Germinal center (tissue), 1 donor: ENCODE measurements around the gene XYLT1.

Experiments used
- DNase-seq: peaks from one replicate; pipeline ENCODE4 v3.0.0; 2012; ENCODE audit warnings: mixed read lengths, low spot score

The XYLT1 gene

DNA sequence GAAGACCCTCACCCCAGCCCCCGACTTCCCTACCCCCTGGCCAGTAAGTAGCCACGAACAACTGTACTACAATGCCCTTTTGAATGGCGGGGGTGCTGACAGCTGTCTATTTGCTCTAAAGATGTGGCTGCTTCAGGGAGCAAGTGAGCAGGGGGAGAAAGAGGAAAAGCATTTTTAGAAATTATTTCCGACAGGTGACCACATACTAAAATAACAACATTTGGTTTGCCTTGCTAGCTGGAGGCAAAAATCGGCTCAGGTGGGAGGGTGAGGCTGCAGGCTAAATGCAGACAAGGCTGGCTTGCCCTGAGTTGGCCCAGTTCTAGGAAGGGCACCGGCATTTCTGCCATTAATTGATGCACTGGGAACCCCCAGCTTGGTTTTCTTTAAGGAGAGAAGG, 188.5 kb downstream of the XYLT1 start:
- peak; percentile 44 for DNase-seq

DNA sequence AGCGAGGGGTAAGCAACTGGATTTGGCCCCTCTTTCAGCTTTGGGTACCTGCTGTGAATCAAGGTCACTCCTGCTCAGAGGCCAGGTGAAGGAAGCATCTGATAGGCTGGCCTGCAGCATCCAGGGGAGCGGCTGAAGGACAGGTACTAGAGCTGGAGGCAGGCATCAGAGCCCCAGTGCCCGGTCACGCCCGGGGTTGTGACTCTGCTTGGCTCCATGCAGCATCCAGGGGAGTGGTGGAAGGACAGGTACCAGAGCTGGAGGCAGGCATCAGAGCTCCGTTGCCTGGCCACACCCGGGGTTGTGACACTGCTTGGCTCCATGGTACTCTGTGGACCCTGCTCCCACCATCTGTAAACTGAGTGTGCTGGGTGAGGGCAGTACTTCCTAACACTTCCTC, 189.7 kb downstream of the XYLT1 start:
- no peak for DNase-seq

DNA sequence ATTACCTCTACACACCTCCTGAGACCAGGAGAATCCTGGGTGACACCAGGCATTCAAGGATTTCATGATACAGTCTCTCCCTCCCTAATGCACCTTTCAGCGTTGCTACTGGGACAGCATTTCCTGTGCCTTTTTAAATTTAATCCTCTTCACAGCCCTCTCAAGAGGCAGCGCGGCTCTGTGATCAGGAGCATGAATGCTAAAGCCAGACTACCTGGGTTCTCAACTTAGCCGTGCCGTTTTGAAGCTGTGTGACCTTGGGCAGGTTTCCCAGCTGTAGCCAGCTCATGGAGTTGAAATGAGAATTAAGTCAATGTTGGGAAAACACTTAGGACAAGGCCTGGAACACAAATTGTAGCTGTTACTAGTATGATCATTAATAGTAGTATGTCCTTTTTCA, 191.8 kb downstream of the XYLT1 start:
- DNase-seq: no peak

DNA sequence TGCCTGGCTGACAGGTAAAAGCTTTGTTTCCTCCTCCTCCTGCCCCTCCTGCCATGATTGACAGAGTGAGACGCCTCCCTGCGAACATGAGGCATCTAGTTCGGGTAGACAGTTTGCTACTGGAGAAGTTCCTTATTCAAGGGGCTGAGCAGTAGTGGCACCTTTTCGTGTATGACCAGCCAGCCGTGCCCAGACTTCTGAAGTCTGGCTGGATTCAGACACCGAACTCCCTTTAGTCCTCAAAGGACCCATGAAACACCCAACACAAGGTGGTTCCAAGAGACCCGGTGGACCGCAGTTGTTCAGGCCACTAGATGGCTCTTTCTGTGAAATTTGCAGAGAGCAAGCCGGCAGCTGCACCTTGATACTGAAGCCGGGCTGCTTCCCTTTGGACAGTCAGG, 192.8 kb downstream of the XYLT1 start:
- DNase-seq: peak; percentile 44

DNA sequence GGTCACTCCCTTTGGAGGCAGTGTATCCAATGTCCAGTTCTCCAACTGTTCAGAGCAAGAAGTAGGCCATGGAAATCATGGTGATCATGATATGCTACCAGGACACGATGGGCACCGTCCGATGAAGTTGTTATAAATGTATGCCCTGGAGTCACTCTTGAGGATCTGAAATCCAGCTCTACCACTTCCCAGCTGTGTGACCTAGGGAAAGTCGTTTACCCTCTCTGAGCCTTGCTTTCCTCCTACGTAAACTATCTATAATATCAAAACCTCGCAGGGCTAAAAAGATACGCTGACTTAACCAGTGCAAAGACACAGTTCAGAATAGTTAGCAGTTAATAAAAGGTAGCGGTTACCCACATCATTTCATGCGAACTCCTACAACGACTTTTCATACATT, 194.2 kb downstream of the XYLT1 start:
- DNase-seq: no peak

DNA sequence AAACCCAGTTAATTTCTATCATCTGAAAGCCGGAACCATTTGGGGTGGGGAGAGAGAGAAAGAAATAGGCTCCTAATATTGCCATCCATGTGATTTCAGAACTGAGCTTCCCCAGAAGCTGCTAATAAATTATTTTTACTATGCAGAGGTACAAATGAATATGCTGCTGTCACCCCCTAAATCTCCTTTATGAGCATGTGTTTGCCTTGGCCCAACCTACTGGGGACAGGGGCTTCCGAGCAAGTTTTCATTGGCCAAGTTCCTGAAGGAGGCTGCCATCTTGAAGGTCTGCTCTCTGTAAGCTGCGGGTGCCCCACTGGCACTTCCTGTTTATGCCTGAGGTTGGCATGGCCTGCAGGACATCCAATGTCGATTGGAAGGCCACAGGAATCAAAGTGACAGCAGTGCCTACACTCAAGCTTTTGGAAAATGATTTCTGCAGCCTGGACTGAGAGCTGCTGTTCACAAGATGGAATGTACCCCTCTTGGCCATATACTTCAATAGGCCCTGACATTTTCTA, 194.7 kb downstream of the XYLT1 start:
- no peak for DNase-seq

DNA sequence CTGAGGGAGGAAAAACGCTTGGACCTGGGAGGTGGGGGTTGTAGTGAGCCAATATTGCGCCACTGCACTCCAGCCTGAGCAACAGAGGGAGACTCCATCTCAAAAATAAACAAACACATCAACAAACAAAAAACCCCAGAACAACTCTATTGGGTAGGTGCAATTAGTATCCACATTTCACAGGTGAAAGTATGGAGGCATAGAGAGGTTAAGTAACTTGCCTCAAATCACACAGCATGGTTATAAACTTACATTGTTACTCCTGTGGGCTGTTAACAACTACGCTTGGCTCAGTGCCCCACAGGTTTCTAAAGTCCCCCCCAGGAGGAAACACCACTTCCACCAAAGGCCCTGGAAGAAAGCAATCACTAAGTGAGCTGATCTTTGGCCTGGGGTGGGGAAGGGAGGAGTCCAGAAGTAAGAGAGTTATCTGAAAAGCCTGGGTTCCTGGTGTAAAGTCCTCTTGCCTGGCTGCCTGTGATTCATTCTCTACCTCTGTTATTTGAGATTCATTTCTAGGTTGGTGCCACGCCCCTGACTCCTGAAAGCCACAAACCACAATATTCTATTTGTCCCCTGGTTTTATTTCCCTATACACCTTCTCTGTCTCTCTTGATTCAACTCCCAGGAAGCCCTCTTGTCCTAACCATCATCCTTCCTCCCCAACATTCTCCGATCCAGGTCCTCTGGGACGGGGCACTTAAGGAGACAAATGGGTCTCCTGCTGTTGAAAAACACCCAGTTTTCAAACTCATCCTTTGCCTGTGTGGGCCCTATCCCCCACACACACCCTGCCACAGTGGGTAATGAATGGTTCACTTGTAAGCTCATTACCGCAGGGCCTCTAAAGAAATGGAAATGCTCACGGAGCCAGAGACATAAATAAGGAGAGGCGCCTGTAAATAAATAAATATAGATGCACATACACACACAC, 195.4 kb downstream of the XYLT1 start:
- no peak for DNase-seq

DNA sequence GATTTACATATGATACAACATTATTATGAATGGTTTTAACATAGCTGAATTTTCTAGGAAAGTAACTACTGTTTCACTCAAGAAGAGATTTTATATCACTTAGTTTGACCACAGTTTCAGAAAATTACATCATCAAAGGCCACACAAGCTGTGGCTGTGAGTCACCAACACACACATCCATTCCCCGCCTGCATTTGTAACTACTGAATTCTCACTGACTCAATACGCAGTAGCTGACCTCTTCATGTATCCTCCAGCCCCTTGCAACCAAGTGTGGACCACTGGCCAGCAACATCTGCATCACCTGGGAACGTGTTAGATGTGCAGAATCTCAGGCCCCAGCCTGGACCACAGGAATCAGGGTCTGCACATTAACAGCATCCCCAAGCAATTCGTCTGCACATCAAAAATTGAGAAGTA, 197.6 kb downstream of the XYLT1 start:
- DNase-seq: no peak

DNA sequence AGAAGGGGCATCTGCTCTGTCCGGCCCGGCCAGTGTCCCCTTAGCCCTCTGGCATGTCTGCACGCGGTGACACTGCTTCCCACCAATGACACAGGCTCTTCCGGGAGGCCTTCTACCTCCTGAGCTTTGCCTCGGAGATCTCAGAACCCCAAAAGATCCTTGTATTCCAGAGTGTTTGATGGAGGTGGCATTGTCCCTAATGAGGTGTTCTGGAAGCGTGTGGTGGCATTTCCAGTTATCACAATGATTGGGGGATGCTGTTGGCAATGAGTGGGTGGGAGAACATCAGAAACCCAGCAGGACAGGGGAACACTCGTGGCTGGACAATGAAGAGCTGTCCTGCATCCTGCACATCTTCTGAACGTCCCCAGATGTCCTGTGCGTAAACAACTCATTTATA, 198.0 kb downstream of the XYLT1 start:
- no peak for DNase-seq

DNA sequence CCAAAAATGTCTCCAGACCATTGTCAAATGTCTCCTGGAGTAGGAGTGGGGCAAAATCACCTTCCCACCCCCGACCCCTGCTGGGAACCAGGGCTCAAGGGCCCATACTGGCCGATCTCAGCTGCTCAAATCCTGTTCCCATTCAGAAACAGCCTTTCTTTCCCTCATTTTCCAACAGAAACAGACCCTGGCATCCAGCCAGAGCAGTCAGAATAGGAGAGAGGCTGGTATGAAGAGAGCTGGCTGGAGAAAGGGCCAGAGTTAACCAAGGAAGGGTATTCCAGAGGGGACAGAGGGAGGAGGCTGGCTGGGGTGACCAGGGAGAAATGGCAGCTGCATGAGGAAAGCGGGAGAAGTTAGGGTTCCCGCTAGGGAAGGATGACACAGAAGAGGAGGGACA, 199.1 kb downstream of the XYLT1 start:
- DNase-seq: no peak

DNA sequence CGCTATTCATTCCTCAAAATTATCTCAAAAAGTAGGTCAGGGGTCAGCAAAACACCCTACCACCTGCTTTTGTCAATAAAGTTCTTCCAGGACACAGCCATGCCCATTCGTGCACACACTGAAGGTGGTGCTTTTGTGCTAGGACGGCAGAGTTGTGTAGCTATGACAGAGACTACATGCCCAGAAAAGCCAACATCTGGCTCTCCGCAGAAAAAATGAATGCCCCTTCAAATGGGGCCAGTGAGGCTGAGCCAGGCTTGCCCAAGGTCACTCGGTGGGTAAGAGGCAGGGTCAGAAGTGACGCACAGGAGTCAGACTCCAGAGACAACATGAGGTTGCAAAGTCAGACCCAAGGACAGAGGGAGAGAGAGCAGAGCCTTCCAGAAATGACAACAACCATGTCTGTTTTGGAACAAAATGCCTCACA, 200.1 kb downstream of the XYLT1 start:
- no peak for DNase-seq

DNA sequence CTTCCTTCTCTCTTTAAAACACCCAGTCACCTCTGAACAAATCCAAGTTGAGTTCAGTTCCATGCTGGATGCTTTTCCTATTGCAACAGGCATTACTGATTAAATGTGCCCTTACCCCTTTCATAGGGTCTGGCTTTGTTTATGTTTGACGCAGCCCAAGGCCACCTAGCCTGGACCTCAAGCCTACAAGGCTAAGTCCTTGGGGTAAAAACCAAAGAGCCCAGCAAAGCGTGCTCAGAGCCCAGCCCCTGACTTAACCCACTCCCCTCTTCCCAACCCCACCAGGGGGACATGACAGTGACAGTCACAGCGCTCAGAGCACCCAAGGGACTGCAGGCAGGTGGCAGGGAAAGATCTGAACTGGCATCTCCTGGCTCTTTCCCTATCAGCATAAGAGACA, 200.6 kb downstream of the XYLT1 start:
- no peak for DNase-seq

DNA sequence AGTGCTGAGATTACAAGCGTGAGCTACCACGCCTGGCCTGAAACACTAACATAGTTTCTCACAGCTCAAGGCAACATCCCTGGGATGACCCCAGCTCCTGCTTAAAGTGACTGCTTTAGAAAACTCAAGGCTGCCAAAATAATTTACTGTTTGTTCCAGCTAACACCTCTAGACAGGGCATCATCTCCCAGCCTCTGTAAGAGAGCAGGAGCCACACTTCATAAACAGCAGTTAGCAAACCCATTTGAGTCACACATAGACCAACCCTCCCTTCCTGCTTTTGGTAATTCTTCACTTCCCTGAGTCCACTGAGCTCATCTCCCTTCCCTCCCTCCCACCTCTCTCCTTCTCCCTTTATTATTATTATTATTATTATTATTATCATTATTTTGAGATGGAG, 201.3 kb downstream of the XYLT1 start:
- no peak for DNase-seq

DNA sequence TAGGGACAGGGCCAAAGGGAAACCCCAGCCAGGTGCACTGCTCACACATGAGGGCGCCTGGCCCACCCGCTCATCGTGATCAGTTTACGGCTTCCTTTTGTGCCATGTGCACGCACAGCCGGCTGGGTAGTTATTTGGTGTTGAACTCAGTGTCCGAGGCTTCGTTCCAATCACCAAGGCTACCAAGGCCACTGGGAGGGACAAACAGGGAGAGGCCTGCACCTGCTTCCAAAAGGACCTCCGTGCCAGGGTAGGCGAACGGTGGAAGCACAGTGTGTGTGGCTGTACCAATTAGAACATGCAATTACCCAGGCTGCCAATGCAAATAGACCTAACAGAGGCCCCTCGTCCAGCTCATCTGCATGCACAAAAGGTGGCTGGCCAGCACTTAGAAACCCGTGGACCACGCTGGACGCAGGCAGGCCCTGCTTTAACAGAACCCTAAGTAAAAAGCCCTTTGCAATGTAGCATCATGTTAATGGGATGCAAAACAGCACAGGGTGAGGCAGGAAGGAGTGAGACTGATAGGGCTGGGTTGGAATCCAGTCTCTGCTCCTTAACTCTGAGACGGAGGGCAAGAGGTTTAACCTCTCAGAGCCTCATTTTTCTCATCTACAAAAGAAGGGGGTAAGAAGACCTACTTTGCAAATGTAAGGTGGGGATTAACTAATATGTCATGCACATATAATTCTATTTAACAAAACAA, 204.0 kb downstream of the XYLT1 start:
- DNase-seq: no peak

DNA sequence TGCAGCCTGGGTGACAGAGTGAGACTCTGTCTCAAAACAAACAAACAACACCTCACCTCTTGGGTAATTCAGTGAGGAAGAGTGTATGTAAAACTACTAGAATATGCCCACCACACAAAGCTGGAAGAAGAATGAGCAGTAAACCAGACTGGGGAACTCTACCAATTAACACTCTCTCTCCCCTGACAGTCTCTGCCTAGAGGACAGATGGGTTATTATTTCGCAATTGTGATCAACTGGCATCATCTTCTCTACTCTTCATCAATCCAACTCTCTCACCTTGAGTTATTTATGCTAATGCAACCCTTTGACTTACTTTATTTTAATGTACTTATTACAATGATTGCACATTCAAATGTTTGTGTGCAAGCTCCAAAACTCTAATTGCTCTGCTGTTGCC, 205.6 kb downstream of the XYLT1 start:
- DNase-seq: no peak

DNA sequence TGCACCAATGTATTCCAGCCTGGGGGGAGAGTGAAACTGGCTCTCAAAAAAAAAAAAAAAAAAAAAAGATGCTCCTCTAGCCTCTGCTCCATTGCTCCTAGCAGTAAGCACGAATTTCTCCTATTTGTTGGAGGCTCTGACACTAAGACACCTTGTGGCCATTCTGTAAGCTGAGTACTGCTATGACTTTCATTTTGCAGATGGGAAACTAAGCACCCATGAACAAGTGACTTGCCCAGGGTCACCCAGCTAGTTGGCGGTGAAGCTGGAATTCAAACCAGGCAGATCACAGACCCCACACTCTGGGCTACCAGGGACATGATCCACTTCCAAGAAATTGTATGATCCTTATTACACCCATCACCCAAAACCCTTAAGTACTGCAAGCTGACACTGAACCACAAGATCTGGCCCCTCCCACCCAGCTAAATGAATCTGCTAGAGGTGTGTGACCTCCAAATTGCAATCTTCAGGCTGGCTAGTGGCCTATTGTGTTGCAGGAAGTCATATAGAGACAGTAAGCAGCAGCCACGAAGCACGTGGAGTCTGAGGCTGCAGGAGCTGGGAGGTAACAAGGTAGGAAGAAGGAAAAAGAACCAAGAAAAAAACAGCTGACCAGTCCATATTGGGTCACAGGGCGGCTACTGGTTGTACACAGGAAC, 209.4 kb downstream of the XYLT1 start:
- DNase-seq: no peak

DNA sequence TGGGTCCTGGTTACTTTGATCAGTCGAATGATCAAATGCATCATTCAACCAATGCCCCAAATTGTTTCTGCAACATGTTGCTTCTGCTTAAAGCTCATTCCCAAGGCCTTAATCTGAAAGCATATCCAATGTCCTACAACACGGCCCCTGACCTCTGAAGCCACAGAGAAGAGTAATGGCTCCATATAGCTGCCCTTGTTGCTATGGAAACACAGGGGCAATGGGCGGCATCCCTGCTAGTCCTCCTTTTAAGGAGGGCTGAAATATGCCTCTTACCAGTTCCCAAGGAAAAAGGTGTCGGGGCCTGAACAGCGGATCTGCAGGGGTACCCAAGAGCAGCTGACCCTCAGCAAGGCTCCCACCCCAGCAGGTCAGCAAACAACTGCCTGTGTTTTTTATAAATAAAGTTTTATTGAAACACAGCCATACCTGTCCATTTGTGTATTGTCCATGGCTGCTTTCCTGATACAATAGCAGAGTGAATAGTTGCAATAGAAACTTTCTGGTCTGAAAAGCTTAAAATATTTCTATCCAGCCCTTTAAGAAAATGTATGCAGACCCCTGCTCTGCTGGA, 210.4 kb downstream of the XYLT1 start:
- no peak for DNase-seq

DNA sequence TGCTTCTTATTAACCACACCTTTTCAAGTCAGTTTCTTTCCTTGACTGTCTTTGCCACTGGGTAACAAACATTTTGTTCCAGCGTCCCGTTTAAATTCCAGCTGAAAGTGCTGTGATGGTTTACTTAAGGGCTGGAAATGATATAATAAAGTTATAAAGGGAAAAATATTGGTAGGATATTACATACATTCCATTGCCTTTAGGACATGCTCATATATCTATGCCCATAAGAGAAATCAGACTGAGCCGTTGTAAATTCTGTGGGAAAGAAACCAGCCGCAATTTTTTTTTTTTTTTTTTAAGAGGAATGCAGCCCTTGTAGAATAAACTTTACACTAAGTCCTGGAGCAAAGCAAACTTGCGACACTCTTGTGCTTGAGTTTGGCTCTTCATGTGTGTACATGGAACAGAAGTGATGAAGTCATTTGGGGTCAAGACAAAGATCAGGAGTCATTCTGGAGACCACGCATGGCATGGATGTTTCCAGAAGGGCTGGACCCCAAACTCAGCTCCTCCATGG, 210.9 kb downstream of the XYLT1 start:
- DNase-seq: no peak

DNA sequence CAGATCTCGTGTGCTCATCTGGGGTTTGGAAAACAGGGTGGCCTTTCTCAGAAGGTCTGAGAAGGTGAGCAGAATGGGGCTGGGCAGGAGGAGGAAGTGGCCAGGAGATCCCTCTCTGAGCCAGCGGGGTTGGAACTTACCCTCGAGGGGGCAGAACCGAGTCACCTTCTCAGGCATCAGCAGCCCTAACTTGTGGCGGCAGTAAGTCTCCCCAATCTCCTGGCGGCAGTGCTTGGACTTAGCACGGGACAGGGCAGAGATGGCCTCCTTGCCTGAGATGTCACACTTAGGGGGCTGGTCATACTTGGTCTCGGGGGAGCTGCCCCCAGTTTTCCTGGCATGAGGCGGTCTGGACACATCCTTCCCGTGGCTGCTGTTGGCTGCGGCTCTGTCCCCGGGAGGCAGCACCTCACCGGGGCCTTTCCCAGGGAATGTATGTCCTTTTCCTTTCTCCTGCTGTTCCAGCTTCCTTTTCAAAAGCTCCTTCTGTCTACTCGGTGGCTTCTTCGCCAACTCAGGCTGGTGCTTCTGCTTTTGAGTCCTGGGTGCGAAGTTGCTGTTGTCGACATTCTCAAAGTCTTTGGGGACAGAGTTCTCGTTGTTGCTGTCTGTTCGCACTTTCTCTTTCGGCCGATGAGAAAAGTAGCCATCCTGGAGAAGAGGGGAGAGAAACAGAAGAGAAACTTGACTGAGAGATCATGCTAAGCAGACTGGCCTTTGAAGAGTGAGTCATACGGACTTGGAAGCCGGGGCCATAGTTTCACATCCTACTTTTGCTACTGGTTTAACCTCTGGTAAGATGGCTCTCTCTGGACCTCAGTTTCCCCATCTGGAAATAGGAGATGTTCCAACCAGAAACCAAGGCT, 211.7 kb downstream of the XYLT1 start:
- DNase-seq: peak; percentile 60

DNA sequence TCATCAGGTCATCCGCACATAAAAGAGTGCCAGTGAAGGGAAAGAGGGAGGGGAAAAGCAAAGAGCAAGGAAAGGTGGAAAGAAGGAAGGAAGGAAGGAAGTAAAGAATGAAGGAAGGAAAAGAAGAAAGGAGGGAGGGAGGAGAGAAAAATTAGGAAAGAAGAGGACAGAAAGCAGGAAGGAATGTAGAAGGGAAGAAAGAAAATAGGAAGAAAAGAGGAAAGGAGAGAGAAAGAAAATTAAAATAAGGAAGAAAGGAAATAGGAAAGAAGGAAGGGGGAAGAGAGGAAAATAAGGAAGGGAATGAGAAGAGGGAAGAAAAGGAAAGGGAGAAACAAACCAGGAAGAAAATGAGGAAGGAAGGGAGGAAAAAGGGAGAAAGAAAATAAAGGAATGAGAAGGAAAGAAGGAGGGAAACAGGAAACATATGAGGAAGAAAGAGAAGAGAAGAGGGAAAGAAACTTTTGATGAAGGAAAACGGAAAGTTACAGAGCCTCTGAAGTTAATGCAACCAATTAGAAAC, 212.6 kb downstream of the XYLT1 start:
- DNase-seq: no peak
